SK-N-SH (cell line): Measurements from ENCODE around the gene COCH. TPM values are rescaled to one million over a fixed set of nuclear protein-coding genes. Genes with fewer than 3 reads are reported as not detected.

Source experiments
- CTCF ChIA-PET: fragments of 300-600, 350-600 bp; formaldehyde crosslinking; extraction: SDS; loops from one replicate; lab custom pipeline; 2021; lab: Yijun Ruan, JAX
- POLR2A ChIA-PET: fragments of 350-600 bp; sonication (Branson Sonifier 250); formaldehyde crosslinking; extraction: SDS; loops from one replicate; lab custom pipeline; 2020; ENCODE audit warnings: antibody characterized with exemption, inconsistent platforms; lab: Yijun Ruan, JAX
- DNase-seq: peaks from one replicate; pipeline ENCODE4 v3.0.0; 2012
- H2AFZ ChIP-seq: fragments of 200-600 bp; sonication (generic); 2 replicates; pipeline ENCODE4 v1.8.1; 2016; ENCODE audit warnings: antibody characterized with exemption, mild to moderate bottlenecking, low read depth
- H3F3A ChIP-seq: fragments of 200-600 bp; sonication (generic); replicated peaks from 2 replicates; pipeline ENCODE3; 2016; ENCODE audit warnings: antibody characterized with exemption, mild to moderate bottlenecking; ENCODE audit not compliant: insufficient read depth
- H3K27ac ChIP-seq, 2 experiments: fragments of 200-500 bp in 1 of 2; fragments of 200-600 bp in 1 of 2; sonication (Bioruptor generic) in 1 of 2; sonication (generic), shearing (Covaris generic) in 1 of 2; 2 replicates each; pipeline versions ENCODE4 v1.5.1 to v1.6.1; 2014 to 2016; ENCODE audit warnings: low read depth in 2 of 2, inconsistent platforms in 1 of 2, low read length in 1 of 2, mild to moderate bottlenecking in 1 of 2, mixed read lengths in 1 of 2
- H3K27me3 ChIP-seq: fragments of 200-600 bp; sonication (generic), shearing (Covaris generic); 2 replicates; pipeline ENCODE4 v1.6.1; 2016; ENCODE audit warnings: mixed run types; ENCODE audit not compliant: insufficient read depth
- H3K36me3 ChIP-seq, 2 experiments: fragments of 200-500 bp in 1 of 2; fragments of 200-600 bp in 1 of 2; sonication (Bioruptor generic) in 1 of 2; sonication (generic) in 1 of 2; replicated peaks in 1 of 2; 2 replicates each; pipeline versions ENCODE3 to v1.5.1; 2014 to 2016; ENCODE audit warnings: low read length in 1 of 2, mild to moderate bottlenecking in 1 of 2; ENCODE audit not compliant: insufficient read depth in 2 of 2, control insufficient read depth in 1 of 2
- H3K4me1 ChIP-seq, 2 experiments: fragments of 200-500 bp in 1 of 2; fragments of 200-600 bp in 1 of 2; sonication (Bioruptor generic) in 1 of 2; sonication (generic), shearing (Covaris generic) in 1 of 2; 2 replicates each; pipeline versions ENCODE4 v1.5.1 to v1.6.1; 2014 to 2016; ENCODE audit warnings: low read depth in 1 of 2, low read length in 1 of 2, mixed run types in 1 of 2; ENCODE audit not compliant: insufficient read depth in 2 of 2, control insufficient read depth in 1 of 2
- H3K4me2 ChIP-seq: fragments of 200-600 bp; sonication (generic), shearing (Covaris generic); 2 replicates; pipeline ENCODE4 v1.6.1; 2017; ENCODE audit warnings: mixed run types
- H3K4me3 ChIP-seq, 2 experiments: fragments of 200-500 bp in 1 of 2; fragments of 200-600 bp in 1 of 2; sonication (Bioruptor generic) in 1 of 2; sonication (generic), shearing (Covaris generic) in 1 of 2; 2 replicates each; pipeline versions ENCODE4 v1.5.1 to v1.8.1; 2014 to 2016; ENCODE audit warnings: low read depth in 2 of 2, inconsistent platforms in 1 of 2, low read length in 1 of 2, mild to moderate bottlenecking in 1 of 2, mixed read lengths in 1 of 2, moderate library complexity in 1 of 2
- H3K79me2 ChIP-seq: fragments of 200-600 bp; sonication (generic); 2 replicates; pipeline ENCODE4 v1.8.1; 2017; ENCODE audit warnings: mild to moderate bottlenecking; ENCODE audit not compliant: insufficient read depth
- H3K9ac ChIP-seq: fragments of 200-600 bp; sonication (generic); 2 replicates; pipeline ENCODE4 v1.6.1; 2017; ENCODE audit warnings: mixed run types
- H3K9me2 ChIP-seq: fragments of 200-600 bp; sonication (generic); 2 replicates; pipeline ENCODE4 v1.6.1; 2017; ENCODE audit warnings: mixed run types
- H3K9me3 ChIP-seq: fragments of 200-600 bp; sonication (generic); 2 replicates; pipeline ENCODE4 v1.6.1; 2017; ENCODE audit warnings: mixed run types, mild to moderate bottlenecking, moderate library complexity
- H4K20me1 ChIP-seq: fragments of 200-600 bp; sonication (generic); 2 replicates; pipeline ENCODE4 v1.6.1; 2017; ENCODE audit warnings: mild to moderate bottlenecking, mixed run types; ENCODE audit not compliant: insufficient read depth
- CTCF ChIP-seq: fragments of 200-600 bp; sonication (generic); IDR thresholded peaks from 2 replicates; pipeline ENCODE4 v1.6.1; 2017; ENCODE audit warnings: antibody characterized with exemption, mild to moderate bottlenecking, moderate library complexity
- ELF1 ChIP-seq: IDR thresholded peaks from 2 replicates; pipeline ENCODE4 v1.4.0; 2012
- EP300 ChIP-seq, 2 experiments: IDR thresholded peaks; 2 replicates each; pipeline versions ENCODE4 v1.4.0 to v1.6.1; 2012; ENCODE audit warnings: borderline replicate concordance in 1 of 2, low read depth in 1 of 2, low read length in 1 of 2
- EZH2phosphoT487 ChIP-seq: fragments of 200-600 bp; sonication (generic); IDR thresholded peaks from 2 replicates; pipeline ENCODE4 v1.6.1; 2017; ENCODE audit warnings: low read depth, mixed run types, mild to moderate bottlenecking, antibody characterized with exemption, moderate library complexity, borderline replicate concordance
- FOSL2 ChIP-seq: IDR thresholded peaks from 2 replicates; pipeline ENCODE4 v1.4.0; 2012; ENCODE audit warnings: low read depth, mild to moderate bottlenecking, moderate library complexity, borderline replicate concordance
- FOXJ3 ChIP-seq: sonication (generic); formaldehyde crosslinking; IDR thresholded peaks from 2 replicates; pipeline ENCODE4 v1.5.1; 2020; ENCODE audit warnings: mild to moderate bottlenecking, missing genetic modification reagents
- FOXM1 ChIP-seq: IDR thresholded peaks from 2 replicates; pipeline ENCODE4 v1.4.0; 2012; ENCODE audit warnings: low read depth, mild to moderate bottlenecking
- GATA2 ChIP-seq: sonication (generic); formaldehyde crosslinking; IDR thresholded peaks from 2 replicates; pipeline ENCODE4 v1.5.0; 2020; ENCODE audit warnings: mild to moderate bottlenecking, missing genetic modification reagents
- JUND ChIP-seq: IDR thresholded peaks from 2 replicates; pipeline ENCODE4 v1.4.0; 2012
- MAX ChIP-seq: IDR thresholded peaks from 2 replicates; pipeline ENCODE4 v1.4.0; 2012; ENCODE audit warnings: low read depth
- PBX3 ChIP-seq: IDR thresholded peaks from 2 replicates; pipeline ENCODE4; 2012
- POLR2AphosphoS5 ChIP-seq: IDR thresholded peaks from 2 replicates; pipeline ENCODE4 v1.6.1; 2012; ENCODE audit warnings: low read depth, low read length
- RAD21 ChIP-seq: IDR thresholded peaks from 2 replicates; pipeline ENCODE4 v1.6.1; 2012; ENCODE audit warnings: mild to moderate bottlenecking, low read length
- RFX5 ChIP-seq: IDR thresholded peaks from 2 replicates; pipeline ENCODE4 v1.6.1; 2012; ENCODE audit warnings: mild to moderate bottlenecking, improper control_type of control experiment, low read length
- RXRA ChIP-seq: IDR thresholded peaks from 2 replicates; pipeline ENCODE4 v1.4.0; 2012; ENCODE audit warnings: low read depth, mild to moderate bottlenecking, borderline replicate concordance
- SIN3A ChIP-seq: IDR thresholded peaks from 2 replicates; pipeline ENCODE4 v1.6.1; 2012; ENCODE audit warnings: low read depth, mild to moderate bottlenecking, low read length, moderate library complexity, borderline replicate concordance
- SMC3 ChIP-seq: IDR thresholded peaks from 2 replicates; pipeline ENCODE4 v1.6.1; 2012; ENCODE audit warnings: low read depth, low read length, improper control_type of control experiment
- TCF12 ChIP-seq: IDR thresholded peaks from 2 replicates; pipeline ENCODE4 v1.4.0; 2012
- TEAD4 ChIP-seq: IDR thresholded peaks from 2 replicates; pipeline ENCODE4 v1.4.0; 2012; ENCODE audit warnings: mild to moderate bottlenecking, borderline replicate concordance; ENCODE audit not compliant: insufficient read depth
- USF2 ChIP-seq: fragments of 150-350 bp; IDR thresholded peaks from 2 replicates; pipeline ENCODE4 v1.6.1; 2017; ENCODE audit warnings: antibody characterized with exemption, low read length, low read depth, borderline replicate concordance
- WGBS: methylation state at CpG from one replicate; pipeline ENCODE4 v1.1.6; 2017; ENCODE audit warnings: low lambda C conversion rate; 5-methylcytosine and 5-hydroxymethylcytosine counted together
- polyA plus RNA-seq, 3 experiments: library from polyadenylated mRNA; depleted of rRNA; stranded (reverse); fragments of >200 nt; gene quantifications; 2 replicates each; pipeline ENCODE4 v1.2.3, GENCODE V29; 2012

COCH gene
- polyA plus RNA-seq, 1 of the 3 experiments (the other 2 are of a cell fraction), result 9.3 TPM

GRCh38 chr14:30838351-30838750 lies 36.0 kb upstream of the COCH start:
- CTCF ChIA-PET, result interaction anchor here (1.0 kb wide), 1 partner anchor 17 kb away, joined by 3 read pairs; no protein-coding TSS in a partner anchor
- H3F3A ChIP-seq, result no peaks in the 10 kb centered on the region
- H4K20me1 ChIP-seq, result no peaks in the 10 kb centered on the region
- POLR2A ChIA-PET, result no interaction called here
- no peak overlapping the region for H3K27ac ChIP-seq
- WGBS, result 41% methylated on average over 2 of the region's 2 CpGs
- H3K9me3 ChIP-seq, result no peaks in the 10 kb centered on the region
- no peak for DNase-seq
- no peak overlapping the region for H2AFZ ChIP-seq
- no peak overlapping the region for H3K4me2 ChIP-seq
- H3K27me3 ChIP-seq, result no peaks in the 10 kb centered on the region
- no peaks in the 10 kb centered on the region for H3K36me3 ChIP-seq
- no peaks in the 10 kb centered on the region for H3K9me2 ChIP-seq
- no peak overlapping the region for H3K4me3 ChIP-seq
- TF ChIP-seq MAX (no peak), SIN3A (no peak), ELF1 (no peak), EZH2phosphoT487 (no peak), TEAD4 (no peak), FOXM1 (no peak), GATA2 (CRISPR knock-in tag) (no peak), PBX3 (no peak), JUND (no peak), POLR2AphosphoS5 (no peak), TCF12 (no peak), RFX5 (no peak), FOSL2 (no peak), USF2 (no peak), RAD21 (no peak), RXRA (no peak), FOXJ3 (CRISPR knock-in tag) (no peak), CTCF (no peak), SMC3 (no peak), EP300 (IDR thresholded peaks at IDR 0.05; ENCODE audit: borderline replicate concordance in 1 of 2, low read depth in 1 of 2, low read length in 1 of 2) (no peak)
- no peaks in the 10 kb centered on the region for H3K79me2 ChIP-seq
- no peaks in the 10 kb centered on the region for H3K4me1 ChIP-seq
- H3K9ac ChIP-seq, result no peak overlapping the region
